Colonic mucosa (tissue), 4 donors: Measurements from ENCODE around the gene ANGPTL8. TPM values are rescaled to one million over a fixed set of nuclear protein-coding genes. Genes with fewer than 3 reads are reported as not detected.

Source experiments
- DNase-seq: peaks from one replicate; pipeline ENCODE4 v3.0.0-alpha.2; 2020
- H3K27ac ChIP-seq: fragments of 200-600 bp; one replicate; pipeline ENCODE4 v1.8.0; 2021
- H3K27me3 ChIP-seq: fragments of 200-600 bp; one replicate; pipeline ENCODE4 v1.8.0; 2021
- H3K36me3 ChIP-seq: fragments of 200-600 bp; one replicate; pipeline ENCODE4 v1.8.0; 2021
- H3K4me1 ChIP-seq: fragments of 200-600 bp; one replicate; pipeline ENCODE4 v1.8.0; 2021; ENCODE audit warnings: mild to moderate bottlenecking
- H3K4me3 ChIP-seq: fragments of 200-600 bp; one replicate; pipeline ENCODE4 v1.8.0; 2021
- H3K9ac ChIP-seq, 2 donors: one replicate each; pipeline ENCODE4 v1.7.0; 2013; ENCODE audit warnings: control low read depth in 2 of 2, low read depth in 2 of 2, low read length in 2 of 2
- H3K9me3 ChIP-seq: fragments of 200-600 bp; one replicate; pipeline ENCODE4 v1.8.0; 2021
- CTCF ChIP-seq: fragments of 200-600 bp; IDR thresholded peaks from one replicate; pipeline ENCODE4 v1.8.0; 2022; ENCODE audit warnings: antibody characterized with exemption, mild to moderate bottlenecking
- intact Hi-C: fragments of 100-400 bp; cut with DNase I; formaldehyde crosslinking; loops from one replicate; pipeline ENCODE4 v1.14.1; 2022
- total RNA-seq, 2 donors: library from RNA; stranded (reverse); fragmentation: NEBNext Ultra II Directional in 1 of 2; extraction: Animal tissue kit (Norgen Biotek cat#: 25700) in 1 of 2; gene quantifications; one replicate each; pipeline ENCODE4 v1.2.1, GENCODE V29; 2021
- donor health status: healthy.
- donor health status: DM: no; HTN: no; CAD: no.
- donor health status: DM: no; HTN: no; CAD: no.

Gene ANGPTL8
- total RNA-seq, 2 donors from 2014 or later, result not detected

GRCh38 chr19:11226716-11227166, 12.7 kb upstream of the ANGPTL8 start:
- intact Hi-C loops, result no loop called here
- Histone ChIP-seq H3K4me3 (no peak overlapping the region), H3K9ac (no peak overlapping the region), H3K36me3 (peaks cover 9% of the 10 kb centered on the region), H3K27ac (no peak overlapping the region), H3K27me3 (no peaks in the 10 kb centered on the region), H3K4me1 (no peaks in the 10 kb centered on the region), H3K9me3 (no peaks in the 10 kb centered on the region)
- TF ChIP-seq CTCF, result no peak
- no peak for DNase-seq

GRCh38 chr19:11227195-11227886, 12.1 kb upstream of the ANGPTL8 start:
- TF ChIP-seq CTCF, result no peak
- peak; percentile 28 for DNase-seq
- Histone ChIP-seq H3K27ac (no peak overlapping the region), H3K36me3 (peaks cover 9% of the 10 kb centered on the region), H3K27me3 (no peaks in the 10 kb centered on the region), H3K9ac (no peak overlapping the region), H3K4me1 (no peaks in the 10 kb centered on the region), H3K9me3 (no peaks in the 10 kb centered on the region), H3K4me3 (no peak overlapping the region)
- intact Hi-C loops, result no loop called here

DNA sequence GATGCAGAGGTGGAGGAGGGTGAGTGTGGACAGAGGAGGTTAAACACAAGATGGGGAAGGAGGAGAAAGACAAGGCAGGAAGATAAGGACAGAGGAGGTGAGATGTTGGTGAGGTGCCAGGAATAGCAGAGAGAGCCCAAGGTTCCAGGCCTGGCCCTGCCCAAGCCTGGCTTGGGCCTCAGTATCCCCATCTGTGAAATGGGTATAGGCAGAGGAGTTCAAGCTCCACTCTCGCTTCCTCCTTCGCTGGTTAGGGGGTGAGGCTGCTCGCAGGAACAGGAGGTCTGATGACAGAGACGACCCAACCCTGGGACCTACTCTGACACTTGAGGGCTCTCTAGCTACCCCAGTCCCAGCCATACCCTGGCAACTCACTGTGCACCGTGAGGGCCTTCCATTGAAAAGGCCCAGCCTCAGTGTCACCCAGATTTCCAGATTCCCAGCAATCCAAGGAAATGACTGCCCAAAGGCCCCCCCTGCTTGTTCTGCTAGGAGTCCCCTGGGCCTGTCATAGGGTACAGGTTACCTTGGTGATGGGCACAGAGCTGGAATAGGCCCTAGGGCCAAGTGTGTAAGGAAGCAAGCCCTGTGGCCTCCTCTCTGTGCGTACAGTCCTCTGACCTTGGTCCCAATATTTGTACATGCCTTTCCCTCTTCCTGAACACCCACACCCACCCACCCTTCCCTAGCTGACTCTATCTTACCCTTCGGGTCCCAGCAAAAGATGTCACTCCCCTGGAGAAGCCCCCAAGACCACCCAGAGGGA, 8.6 kb upstream of the ANGPTL8 start:
- H3K4me1 ChIP-seq, result no peaks in the 10 kb centered on the region
- H3K27ac ChIP-seq, result no peak overlapping the region
- TF ChIP-seq CTCF, result no peak
- peaks cover 9% of the 10 kb centered on the region for H3K36me3 ChIP-seq
- H3K9ac ChIP-seq, result no peak overlapping the region
- H3K9me3 ChIP-seq, result no peaks in the 10 kb centered on the region
- no peaks in the 10 kb centered on the region for H3K27me3 ChIP-seq
- H3K4me3 ChIP-seq, result no peak overlapping the region
- no peak for DNase-seq
- intact Hi-C loops, result no loop called here

- H3K27ac ChIP-seq, result no peak overlapping the region
- H3K4me1 ChIP-seq, result no peaks in the 10 kb centered on the region
- no peak for TF ChIP-seq CTCF
- H3K9me3 ChIP-seq, result no peaks in the 10 kb centered on the region
- no peak overlapping the region for H3K9ac ChIP-seq
- intact Hi-C loops, result no loop called here
- H3K4me3 ChIP-seq, result no peak overlapping the region
- no peaks in the 10 kb centered on the region for H3K27me3 ChIP-seq
- peaks cover 5% of the 10 kb centered on the region for H3K36me3 ChIP-seq
- DNase-seq, result no peak
These were observed 6.9 kb upstream of the ANGPTL8 start for GRCh38 chr19:11232555-11232954.

- H3K9me3 ChIP-seq, result no peaks in the 10 kb centered on the region
- no peak for DNase-seq
- peaks cover 5% of the 10 kb centered on the region for H3K36me3 ChIP-seq
- H3K27me3 ChIP-seq, result no peaks in the 10 kb centered on the region
- no peak for TF ChIP-seq CTCF
- no peak overlapping the region for H3K4me3 ChIP-seq
- H3K4me1 ChIP-seq, result no peaks in the 10 kb centered on the region
- intact Hi-C loops, result no loop called here
- H3K27ac ChIP-seq, result no peak overlapping the region
- no peak overlapping the region for H3K9ac ChIP-seq
These were observed 6.3 kb upstream of the ANGPTL8 start for GRCh38 chr19:11233073-11233472.
